Measurements from ENCODE around the gene SUCLG2. TPM values are rescaled to one million over a fixed set of nuclear protein-coding genes. Genes with fewer than 3 reads are reported as not detected.

SUCLG2 gene
- total RNA-seq, 1 experiment from 2014 or later: 38.5 TPM

DNA sequence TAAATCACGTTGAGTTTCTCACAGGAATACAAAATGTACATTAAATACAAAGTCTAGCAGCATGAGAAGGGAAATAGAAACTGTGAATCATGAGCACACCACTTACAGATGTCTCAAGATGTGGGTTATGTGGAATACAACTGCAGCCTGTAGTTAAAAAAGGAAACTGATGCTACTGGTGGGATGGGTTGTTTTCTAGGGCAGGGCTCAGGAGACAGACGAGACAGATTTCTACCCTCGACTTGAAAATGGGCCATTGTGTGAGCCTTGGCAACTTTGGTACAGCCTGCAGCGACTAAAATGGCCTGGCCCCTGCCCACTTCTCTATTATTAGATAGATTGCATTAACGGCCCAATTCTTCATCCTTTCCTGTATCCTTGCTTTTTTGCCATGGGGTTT, 293.1 kb downstream of the SUCLG2 start:
- Histone ChIP-seq H3K9me3 (ENCODE audit: control insufficient read depth, low read depth, low read length) (no peaks in the 10 kb centered on the region), H4K20me1 (ENCODE audit: control insufficient read depth, insufficient read depth, insufficient read length) (no peaks in the 10 kb centered on the region), H3K4me2 (ENCODE audit: insufficient read depth, insufficient read length, low read length) (no peak overlapping the region), H3K14ac (ENCODE audit: insufficient read depth, low read length) (no peak overlapping the region), H3K23me2 (ENCODE audit: insufficient read length, low read depth, low read length, poor library complexity, severe bottlenecking) (no peaks in the 10 kb centered on the region), H2BK20ac (ENCODE audit: low read depth, low read length, poor library complexity, severe bottlenecking) (no peak overlapping the region), H3K4me1 (ENCODE audit: insufficient read depth, low read length) (no peaks in the 10 kb centered on the region), H3T11ph (ENCODE audit: low read length) (no peak overlapping the region), H2AFZ (ENCODE audit: low read length) (no peak overlapping the region), H3K79me1 (ENCODE audit: insufficient read depth, low read depth, low read length, poor library complexity, severe bottlenecking) (no peaks in the 10 kb centered on the region), H3K18ac (ENCODE audit: insufficient read length, low read depth, low read length) (no peak overlapping the region), H4K91ac (ENCODE audit: insufficient read length, low read depth, low read length) (no peak overlapping the region), H2BK120ac (ENCODE audit: low read depth, low read length, poor library complexity, severe bottlenecking) (no peak overlapping the region), H3K56ac (ENCODE audit: insufficient read length, low read depth, low read length) (no peak overlapping the region), H3K79me2 (ENCODE audit: insufficient read depth, low read length) (no peaks in the 10 kb centered on the region), H3K23ac (ENCODE audit: insufficient read length, low read depth, low read length) (no peak overlapping the region), H3K27ac (ENCODE audit: insufficient read length, low read depth, low read length) (no peak overlapping the region), H2BK5ac (ENCODE audit: insufficient read length, low read length) (no peak overlapping the region), H3K27me3 (ENCODE audit: insufficient read depth, low read length) (no peaks in the 10 kb centered on the region), H2BK15ac (ENCODE audit: low read depth, low read length) (no peak overlapping the region), H2BK12ac (ENCODE audit: insufficient read length, low read depth, low read length) (no peak overlapping the region), H3K4ac (ENCODE audit: low read depth, low read length) (no peak overlapping the region), H2AK5ac (ENCODE audit: insufficient read length, low read length) (no peak overlapping the region), H3K9ac (ENCODE audit: extremely low read depth, insufficient read length, low read length) (no peak overlapping the region), H4K5ac (ENCODE audit: insufficient read length, low read depth, low read length) (no peak overlapping the region), H4K8ac (replicated peaks; ENCODE audit: insufficient read length, low read depth, low read length) (no peak overlapping the region)
- no CpG with 5 or more reads among the region's 5 CpGs for WGBS (ENCODE audit: extremely low coverage, insufficient read length, low lambda C conversion rate)
- H3K4me1 Mint-ChIP-seq: peaks cover 11 to 15% of the 10 kb centered on the region in 2 experiments
- TF ChIP-seq, protein P1, sequence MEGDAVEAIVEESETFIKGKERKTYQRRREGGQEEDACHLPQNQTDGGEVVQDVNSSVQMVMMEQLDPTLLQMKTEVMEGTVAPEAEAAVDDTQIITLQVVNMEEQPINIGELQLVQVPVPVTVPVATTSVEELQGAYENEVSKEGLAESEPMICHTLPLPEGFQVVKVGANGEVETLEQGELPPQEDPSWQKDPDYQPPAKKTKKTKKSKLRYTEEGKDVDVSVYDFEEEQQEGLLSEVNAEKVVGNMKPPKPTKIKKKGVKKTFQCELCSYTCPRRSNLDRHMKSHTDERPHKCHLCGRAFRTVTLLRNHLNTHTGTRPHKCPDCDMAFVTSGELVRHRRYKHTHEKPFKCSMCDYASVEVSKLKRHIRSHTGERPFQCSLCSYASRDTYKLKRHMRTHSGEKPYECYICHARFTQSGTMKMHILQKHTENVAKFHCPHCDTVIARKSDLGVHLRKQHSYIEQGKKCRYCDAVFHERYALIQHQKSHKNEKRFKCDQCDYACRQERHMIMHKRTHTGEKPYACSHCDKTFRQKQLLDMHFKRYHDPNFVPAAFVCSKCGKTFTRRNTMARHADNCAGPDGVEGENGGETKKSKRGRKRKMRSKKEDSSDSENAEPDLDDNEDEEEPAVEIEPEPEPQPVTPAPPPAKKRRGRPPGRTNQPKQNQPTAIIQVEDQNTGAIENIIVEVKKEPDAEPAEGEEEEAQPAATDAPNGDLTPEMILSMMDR (conservative IDR thresholded peaks at IDR 0.05): no peak
- H3K27me3 Mint-ChIP-seq (ENCODE audit: low read depth): no peaks in the 10 kb centered on the region
- no peak for DNase-seq
- no peaks in the 10 kb centered on the region for H3K9me3 Mint-ChIP-seq
- H3K36me3 Mint-ChIP-seq (ENCODE audit: insufficient read depth in 1 of 3, low read depth in 3 of 3): no peaks in the 10 kb centered on the region
- no peak overlapping the region for H3K27ac Mint-ChIP-seq
- H3K4me3 Mint-ChIP-seq: no peak overlapping the region

Data from H9 (cell line).